HCT116 (cell line): ENCODE results near the gene FBXW4. TPM values are rescaled to one million over a fixed set of nuclear protein-coding genes. Genes with fewer than 3 reads are reported as not detected.

Experiments used
- ATAC-seq: fragments of 200-7000 bp; cut with Tn5 transposase; 2 replicates; pipeline ENCODE4 v1.9.1; 2020; ENCODE audit warnings: mild to moderate bottlenecking, moderate library complexity
- BruUV-seq: library from RNA; stranded (reverse); fragments of 400-500 nt; replicated peaks from 2 replicates; lab custom pipeline; 2021; lab: Mats Ljungman, UMichigan
- CTCF ChIA-PET: fragments of 300-600 bp; sonication (Branson Sonifier 250); formaldehyde crosslinking; loops from one replicate; lab custom pipeline; 2021; ENCODE audit warnings: antibody characterized with exemption; lab: Charles Lee
- POLR2A ChIA-PET: fragments of 300-600, 350-600 bp; sonication (Branson Sonifier 250); formaldehyde crosslinking; loops from one replicate; lab custom pipeline; 2021; ENCODE audit warnings: antibody characterized with exemption; lab: Charles Lee
- RAD21 ChIA-PET, 2 experiments: fragments of 300-600 bp; sonication (Branson Sonifier 250); formaldehyde crosslinking; loops; one replicate each; lab custom pipeline; 2023; ENCODE audit warnings: low total read pairs in 2 of 2; ENCODE audit not compliant: uncharacterized antibody in 2 of 2, unreplicated experiment in 2 of 2, low non-redundant PET in 1 of 2; lab: Charles Lee
- DNase-seq: peaks from one replicate; pipeline ENCODE4 v3.0.0-alpha.2; 2010; ENCODE audit warnings: low read depth, low spot score
- H2AFZ ChIP-seq: fragments of 200-600 bp; shearing (Covaris generic), sonication (generic); 2 replicates; pipeline ENCODE4 v1.6.1; 2017; ENCODE audit warnings: low read depth, mixed run types, mixed read lengths, antibody characterized with exemption, low read length; ENCODE audit not compliant: poor library complexity, severe bottlenecking
- H3K27ac ChIP-seq: 2 replicates; pipeline ENCODE4 v1.5.1; 2012; ENCODE audit warnings: low read depth, low read length
- H3K27me3 ChIP-seq: fragments of 200-600 bp; sonication (generic); 2 replicates; pipeline ENCODE4 v1.6.1; 2016; ENCODE audit warnings: mixed run types, low read length, mixed read lengths; ENCODE audit not compliant: insufficient read depth
- H3K36me3 ChIP-seq, 2 experiments: fragments of 200-500 bp in 1 of 2; fragments of 200-600 bp in 1 of 2; sonication (Bioruptor generic) in 1 of 2; sonication (generic) in 1 of 2; 2 replicates each; pipeline versions ENCODE4 v1.5.1 to v1.6.1; 2014 to 2016; ENCODE audit warnings: low read length in 2 of 2, inconsistent platforms in 1 of 2, mixed read lengths in 1 of 2, mixed run types in 1 of 2; ENCODE audit not compliant: insufficient read depth in 2 of 2, control insufficient read depth in 1 of 2
- H3K4me1 ChIP-seq, 2 experiments: fragments of 200-600 bp in 1 of 2; sonication (generic) in 1 of 2; 2 replicates each; pipeline versions ENCODE4 v1.5.1 to v1.6.1; 2012 to 2017; ENCODE audit warnings: low read length in 2 of 2, inconsistent platforms in 1 of 2, mild to moderate bottlenecking in 1 of 2, mixed read lengths in 1 of 2, mixed run types in 1 of 2, moderate library complexity in 1 of 2; ENCODE audit not compliant: insufficient read depth in 2 of 2, control insufficient read depth in 1 of 2
- H3K4me2 ChIP-seq: fragments of 200-600 bp; sonication (generic); 2 replicates; pipeline ENCODE4 v1.6.1; 2017; ENCODE audit warnings: mixed run types, low read length, mixed read lengths
- H3K4me3 ChIP-seq, 2 experiments: fragments of 200-600 bp in 1 of 2; sonication (generic) in 1 of 2; replicated peaks in 1 of 2; 2 replicates each; pipeline ENCODE4 v1.5.1; 2011 to 2016; ENCODE audit warnings: low read length in 2 of 2, control low read depth in 1 of 2, low read depth in 1 of 2, mild to moderate bottlenecking in 1 of 2, mixed read lengths in 1 of 2, mixed run types in 1 of 2
- H3K79me2 ChIP-seq: fragments of 200-600 bp; sonication (generic); 2 replicates; pipeline ENCODE4 v1.6.1; 2017; ENCODE audit warnings: mild to moderate bottlenecking, mixed run types, low read length, moderate library complexity, mixed read lengths; ENCODE audit not compliant: insufficient read depth
- H3K9ac ChIP-seq: fragments of 200-600 bp; sonication (generic); 2 replicates; pipeline ENCODE4 v1.6.1; 2016; ENCODE audit warnings: low read length, mixed read lengths
- H3K9me2 ChIP-seq: fragments of 200-600 bp; sonication (generic), shearing (Covaris generic); 2 replicates; pipeline ENCODE4 v1.6.1; 2017; ENCODE audit warnings: mixed run types, mild to moderate bottlenecking, moderate library complexity; ENCODE audit not compliant: insufficient read depth
- H3K9me3 ChIP-seq, 2 experiments: fragments of 200-500 bp in 1 of 2; fragments of 200-600 bp in 1 of 2; sonication (Bioruptor generic) in 1 of 2; sonication (generic) in 1 of 2; 2 replicates each; pipeline ENCODE4 v1.6.1; 2014 to 2017; ENCODE audit warnings: low read length in 2 of 2, mixed read lengths in 2 of 2, inconsistent platforms in 1 of 2, low read depth in 1 of 2, mild to moderate bottlenecking in 1 of 2, mixed run types in 1 of 2, moderate library complexity in 1 of 2; ENCODE audit not compliant: control insufficient read depth in 1 of 2, insufficient read depth in 1 of 2
- H4K20me1 ChIP-seq: fragments of 200-600 bp; sonication (generic), shearing (Covaris generic); 2 replicates; pipeline ENCODE4 v1.6.1; 2017; ENCODE audit warnings: mixed run types, mild to moderate bottlenecking, moderate library complexity; ENCODE audit not compliant: insufficient read depth
- ATF3 ChIP-seq: IDR thresholded peaks from 2 replicates; pipeline ENCODE4 v1.6.1; 2012
- CEBPB ChIP-seq: IDR thresholded peaks from 2 replicates; pipeline ENCODE4 v1.6.1; 2012; ENCODE audit warnings: low read depth
- EZH2 ChIP-seq: fragments of 200-600 bp; sonication (generic); IDR thresholded peaks from 2 replicates; pipeline ENCODE4 v1.6.1; 2017; ENCODE audit warnings: antibody characterized with exemption, mixed run types
- JUND ChIP-seq: IDR thresholded peaks from 2 replicates; pipeline ENCODE4 v1.6.1; 2012
- MAX ChIP-seq: IDR thresholded peaks from 2 replicates; pipeline ENCODE4 v1.6.1; 2012
- POLR2A ChIP-seq: IDR thresholded peaks from 2 replicates; pipeline ENCODE4 v1.7.0; 2011; ENCODE audit warnings: borderline replicate concordance; ENCODE audit not compliant: insufficient read depth, insufficient read length; ENCODE audit errors: extremely low read depth
- POLR2AphosphoS5 ChIP-seq: IDR thresholded peaks from 2 replicates; pipeline ENCODE4 v1.6.1; 2011; ENCODE audit warnings: mild to moderate bottlenecking, low read depth, low read length, moderate library complexity
- REST ChIP-seq: IDR thresholded peaks from 2 replicates; pipeline ENCODE4 v1.6.1; 2012; ENCODE audit warnings: low read depth
- SIN3A ChIP-seq: IDR thresholded peaks from 2 replicates; pipeline ENCODE4 v1.6.1; 2012; ENCODE audit warnings: low read depth
- SP1 ChIP-seq: IDR thresholded peaks from 2 replicates; pipeline ENCODE4 v1.6.1; 2012; ENCODE audit warnings: low read depth
- SRF ChIP-seq: IDR thresholded peaks from 2 replicates; pipeline ENCODE4 v1.6.1; 2012; ENCODE audit warnings: low read depth
- YY1 ChIP-seq: IDR thresholded peaks from 2 replicates; pipeline ENCODE4 v1.6.1; 2011; ENCODE audit warnings: low read length, low read depth, moderate library complexity, mild to moderate bottlenecking; ENCODE audit not compliant: insufficient replicate concordance; ENCODE audit errors: extremely low read depth
- ZFX ChIP-seq: fragments of 450-650 bp; IDR thresholded peaks from 2 replicates; pipeline ENCODE4 v1.6.1; 2017
- ZNF274 ChIP-seq: fragments of 200-500 bp; sonication (Bioruptor generic); IDR thresholded peaks from 2 replicates; pipeline ENCODE4 v1.6.1; 2014; ENCODE audit warnings: mild to moderate bottlenecking, low read depth, low read length, inconsistent platforms
- intact Hi-C: fragments of 100-400 bp; cut with micrococcal nuclease; formaldehyde crosslinking; loops from 2 replicates; pipeline ENCODE4 v1.10.0; 2022
- total RNA-seq: library from RNA; stranded (reverse); gene quantifications from one replicate; pipeline ENCODE4 v1.2.1, GENCODE V29; 2021; ENCODE audit not compliant: unreplicated experiment

FBXW4 gene
- total RNA-seq, 1 experiment from 2014 or later = 35.3 TPM

GRCh38 chr10:101696632-101697031, 1.7 kb upstream of the FBXW4 start:
- H3K79me2 ChIP-seq = peaks cover 30% of the 10 kb centered on the region

More at GRCh38 chr10:101696632-101697031, 1.7 kb upstream of the FBXW4 start:
- Histone ChIP-seq H3K4me2 (no peak overlapping the region), H3K4me3 (no peak overlapping the region), H2AFZ (no peak overlapping the region), H3K36me3 (no peaks in the 10 kb centered on the region), H4K20me1 (no peaks in the 10 kb centered on the region), H3K9me2 (no peaks in the 10 kb centered on the region), H3K9me3 (no peaks in the 10 kb centered on the region), H3K27ac (no peak overlapping the region), H3K4me1 (peaks cover 13 to 17% of the 10 kb centered on the region in 2 experiments), H3K27me3 (no peaks in the 10 kb centered on the region), H3K9ac (no peak overlapping the region)
- RAD21 ChIA-PET = no interaction called here
- CTCF ChIA-PET = no interaction called here
- BruUV-seq = no TSS peak
- DNase-seq (no peak), ATAC-seq (no peak)
- intact Hi-C loops = no loop called here
- no peak for TF ChIP-seq REST
- TF ChIP-seq ATF3 = no peak
- no peak for TF ChIP-seq POLR2AphosphoS5
- no peak for TF ChIP-seq CEBPB
- TF ChIP-seq SIN3A = no peak
- no peak for TF ChIP-seq MAX
- TF ChIP-seq SP1 = no peak
- TF ChIP-seq EZH2 = no peak
- TF ChIP-seq POLR2A = no peak
- no peak for TF ChIP-seq SRF
- TF ChIP-seq ZFX = no peak
- TF ChIP-seq JUND = no peak
- no peak for TF ChIP-seq ZNF274
- no peak for TF ChIP-seq YY1
- POLR2A ChIA-PET = no interaction called here
